HG03442 (cell line): ENCODE results near the gene RPS6KA5.
A peak's percentile ranks its signal among the peaks of the same experiment; 100 is the strongest.
"Not testable (repeated sequence)": the region's sequence is repeated elsewhere in the genome, so short reads cannot be mapped to it uniquely, and the experiment has no call there.

Experiments
- ATAC-seq: cut with Tn5 transposase; IDR thresholded peaks from one replicate; pipeline ENCODE4 v1.9.1; 2021; ENCODE audit warnings: mild to moderate bottlenecking, moderate library complexity; ENCODE audit not compliant: unreplicated experiment

Gene RPS6KA5

GRCh38 chr14:90942511-90942910 is 117.9 kb downstream of the RPS6KA5 start:
- no peak for ATAC-seq

- ATAC-seq = no peak
Observed at GRCh38 chr14:90941706-90942105, 118.7 kb downstream of the RPS6KA5 start.

GRCh38 chr14:90940318-90940962 is 120.0 kb downstream of the RPS6KA5 start:
- ATAC-seq = no peak

GRCh38 chr14:90939252-90939795 is 121.1 kb downstream of the RPS6KA5 start:
- ATAC-seq = not testable (repeated sequence)

- no peak for ATAC-seq
Observed at GRCh38 chr14:90938615-90939014, 121.8 kb downstream of the RPS6KA5 start.

GRCh38 chr14:90936757-90937440 is 123.5 kb downstream of the RPS6KA5 start:
- no peak for ATAC-seq

GRCh38 chr14:90924621-90925340 is 135.7 kb downstream of the RPS6KA5 start:
- no peak for ATAC-seq

- ATAC-seq = no peak
Observed at GRCh38 chr14:90922141-90922540, 138.3 kb downstream of the RPS6KA5 start.

- ATAC-seq = no peak
Observed at GRCh38 chr14:90911121-90911520, 149.3 kb downstream of the RPS6KA5 start.

GRCh38 chr14:90907178-90907577 is 153.3 kb downstream of the RPS6KA5 start:
- no peak for ATAC-seq

GRCh38 chr14:90905531-90905930 is 154.9 kb downstream of the RPS6KA5 start:
- peak; percentile 89 for ATAC-seq

GRCh38 chr14:90903101-90903500 is 157.3 kb downstream of the RPS6KA5 start:
- ATAC-seq = peak; percentile 37

- ATAC-seq = no peak
Observed at GRCh38 chr14:90900476-90901083, 159.9 kb downstream of the RPS6KA5 start.

- ATAC-seq = no peak
Observed at GRCh38 chr14:90897022-90897421, 163.4 kb downstream of the RPS6KA5 start.

GRCh38 chr14:90894241-90894640 is 166.2 kb downstream of the RPS6KA5 start:
- ATAC-seq = no peak

- ATAC-seq = no peak
Observed at GRCh38 chr14:90893510-90893909, 166.9 kb downstream of the RPS6KA5 start.

- no peak for ATAC-seq
Observed at GRCh38 chr14:90892970-90893369, 167.5 kb downstream of the RPS6KA5 start.

GRCh38 chr14:90891326-90891725 is 169.1 kb downstream of the RPS6KA5 start:
- no peak for ATAC-seq

- ATAC-seq = no peak
Observed at GRCh38 chr14:90890322-90891020, 170.0 kb downstream of the RPS6KA5 start.

- ATAC-seq = no peak
Observed at GRCh38 chr14:90886297-90886815, 174.1 kb downstream of the RPS6KA5 start.
